Measurements from ENCODE around the gene TMEM131L.

GRCh38 chr4:153534792-153535629 lies 68.9 kb downstream of the TMEM131L start:
- TF ChIP-seq CTCF (conservative IDR thresholded peaks at IDR 0.05; ENCODE audit: low read length) (no peak), EZH2phosphoT487 (IDR thresholded peaks at IDR 0.05; ENCODE audit: borderline replicate concordance) (no peak)
